ENCODE measurements around the gene TRIP10.
"Not testable (repeated sequence)": the region's sequence is repeated elsewhere in the genome, so short reads cannot be mapped to it uniquely, and the experiment has no call there.

The TRIP10 gene

GRCh38 chr19:6772028-6772865 lies 32.8 kb downstream of the TRIP10 start, which contains the start of gene VAV1:
VAV1 (plus strand) TSS chr19:6772708; CDS start chr19:6772808, 100 bp downstream.
- no peak for TF ChIP-seq CTCF (IDR thresholded peaks at IDR 0.05)
- H3K4me3 ChIP-seq = peak within 1 kb of the TSS; percentile 60
- DNase-seq (ENCODE audit: low spot score) = no peak
- H3K27ac ChIP-seq = peak within 1 kb of the TSS in 1 of 2 donors; percentile 35

GRCh38 chr19:6772866-6773322 lies 33.4 kb downstream of the TRIP10 start:
- H3K27ac ChIP-seq = peak overlapping the region in 1 of 2 donors; percentile 35

GRCh38 chr19:6773323-6773931 lies 33.9 kb downstream of the TRIP10 start:
- Histone ChIP-seq H3K4me3 (peak overlapping the region; percentile 60), H3K27ac (peak overlapping the region in 1 of 2 donors; percentile 35)
- DNase-seq (ENCODE audit: low spot score) = no peak
- no peak for TF ChIP-seq CTCF (IDR thresholded peaks at IDR 0.05)

More at GRCh38 chr19:6772866-6773322, 33.4 kb downstream of the TRIP10 start:
- DNase-seq (ENCODE audit: low spot score) = no peak
- TF ChIP-seq CTCF (IDR thresholded peaks at IDR 0.05) = no peak
- H3K4me3 ChIP-seq = peak overlapping the region; percentile 60

- TF ChIP-seq CTCF (IDR thresholded peaks at IDR 0.05) = no peak
- DNase-seq (ENCODE audit: low spot score) = no peak
- Histone ChIP-seq H3K27ac (no peak overlapping the region), H3K4me3 (no peak overlapping the region)
Measured at GRCh38 chr19:6774821-6775707, 35.6 kb downstream of the TRIP10 start.

- H3K27ac ChIP-seq; H3K4me3 ChIP-seq; DNase-seq (ENCODE audit: low spot score): not testable (repeated sequence)
Measured at GRCh38 chr19:6776045-6776444, 36.6 kb downstream of the TRIP10 start.

- H3K27ac ChIP-seq = no peak overlapping the region
- H3K4me3 ChIP-seq = no peak overlapping the region
- no peak for TF ChIP-seq CTCF (IDR thresholded peaks at IDR 0.05)
- DNase-seq (ENCODE audit: low spot score) = no peak
Measured at GRCh38 chr19:6776999-6777398, 37.5 kb downstream of the TRIP10 start.

- H3K27ac ChIP-seq = no peak overlapping the region
Measured at GRCh38 chr19:6777434-6777833, 38.0 kb downstream of the TRIP10 start.

More at GRCh38 chr19:6777434-6777833, 38.0 kb downstream of the TRIP10 start:
- no peak for TF ChIP-seq CTCF (IDR thresholded peaks at IDR 0.05)
- no peak for DNase-seq (ENCODE audit: low spot score)
- H3K4me3 ChIP-seq = no peak overlapping the region

All from coronary artery (tissue), 2 donors.